Nucleus accumbens (tissue), 56 donors: ENCODE measurements around the gene ADARB2.

ENCODE experiments used
- DNase-seq, 56 donors: peaks; one replicate each; lab custom pipeline; 2025; lab: John Stamatoyannopoulos, UW

ADARB2 gene

DNA sequence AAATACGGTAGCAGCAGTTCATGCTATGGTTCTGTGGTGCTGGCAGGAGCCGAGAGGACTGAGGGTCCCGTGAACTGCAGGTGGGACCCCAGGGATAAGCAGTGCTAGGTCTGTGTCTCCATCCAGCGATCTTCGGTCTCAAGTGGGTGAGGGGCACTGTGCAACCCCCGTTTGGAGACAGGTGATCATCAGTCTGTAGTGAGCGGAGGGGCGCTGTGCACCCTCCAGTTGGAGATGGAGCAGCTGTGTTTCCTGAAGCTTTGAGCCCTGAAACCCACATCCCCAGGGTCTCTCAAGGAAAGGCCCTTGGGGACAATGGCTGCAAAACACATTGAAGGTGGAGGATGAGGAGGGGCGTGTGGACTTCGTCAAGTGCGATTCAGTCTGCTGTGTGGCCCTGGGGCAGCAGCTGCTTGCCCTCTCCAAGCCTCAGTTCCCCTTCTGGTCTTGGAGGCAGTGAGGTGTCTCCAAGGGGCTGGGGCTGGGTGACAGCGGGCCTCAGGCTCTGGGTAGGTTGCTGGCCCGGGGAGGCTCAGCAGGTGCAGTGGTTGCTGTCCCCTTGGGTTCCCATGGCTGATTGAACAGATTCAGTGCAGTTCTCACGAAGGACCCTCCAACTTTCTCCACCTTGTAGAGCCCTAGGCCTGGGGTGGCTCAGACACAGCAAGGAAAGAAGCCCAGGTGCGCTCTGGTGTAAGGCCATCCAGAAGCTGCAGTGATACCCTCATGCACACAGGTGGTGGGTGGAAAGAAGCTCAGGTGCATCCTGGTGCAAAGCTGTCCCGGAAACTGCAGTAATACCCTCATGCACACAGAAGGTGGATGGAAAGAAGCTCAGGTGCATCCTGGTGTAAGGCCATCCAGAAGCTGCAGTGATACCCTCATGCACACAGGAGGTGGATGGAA, 160.6 kb downstream of the ADARB2 start:
- no peak for DNase-seq

DNA sequence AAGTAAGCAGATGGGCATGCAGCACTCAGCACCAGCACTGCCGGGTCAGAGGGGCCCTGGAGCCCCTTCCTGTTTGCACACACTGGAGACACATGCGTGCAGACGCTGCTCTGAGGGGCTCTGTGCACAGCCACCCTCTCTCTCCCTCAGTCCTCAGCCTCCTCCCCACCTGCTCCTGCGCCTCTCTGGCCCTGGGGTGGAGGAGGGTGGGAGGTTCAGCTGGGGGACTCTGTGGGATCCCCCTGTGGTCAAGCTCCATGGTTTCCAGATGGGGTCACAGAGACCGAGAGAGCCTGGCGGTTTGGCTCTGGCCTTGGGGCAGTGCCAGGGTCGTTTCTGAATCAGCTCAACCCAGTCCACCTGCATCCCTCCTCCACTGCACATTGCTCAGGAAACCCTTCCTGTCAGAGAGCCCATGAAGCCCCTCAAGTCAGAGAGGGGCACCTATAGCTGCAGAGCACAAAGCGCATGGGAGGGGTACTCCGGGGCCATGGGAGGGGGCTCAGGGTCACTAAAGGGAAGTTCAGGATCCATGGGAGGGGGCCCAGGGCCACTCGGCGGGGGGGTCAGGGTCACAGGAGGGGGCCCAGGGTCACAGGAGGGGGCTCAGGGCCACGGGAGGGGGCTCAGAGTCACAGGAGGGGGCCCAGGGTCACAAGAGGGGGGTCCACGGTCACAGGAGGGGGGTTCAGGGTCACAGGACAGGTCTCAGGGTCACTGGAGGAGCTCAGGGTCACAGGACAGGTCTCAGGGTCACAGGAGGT, 161.7 kb downstream of the ADARB2 start:
- no peak for DNase-seq

DNA sequence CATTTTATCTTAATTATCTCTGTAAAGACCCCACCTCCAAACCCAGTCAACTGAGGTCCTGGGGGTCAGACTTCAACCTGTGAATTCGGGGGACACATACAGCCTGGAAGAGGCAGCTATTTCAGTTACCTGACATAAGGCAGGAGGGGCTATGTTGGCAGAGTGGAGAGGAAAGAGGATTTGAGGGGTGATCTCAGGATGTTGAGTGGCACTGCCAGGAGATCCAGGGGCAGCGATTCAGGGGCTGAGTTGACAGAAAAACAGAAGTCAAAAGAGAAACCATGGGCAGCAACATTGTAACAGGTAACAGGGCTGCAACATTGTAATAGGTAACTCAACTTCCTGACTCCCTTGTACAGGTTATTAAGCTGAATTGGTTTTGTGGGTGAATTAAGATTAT, 162.6 kb downstream of the ADARB2 start:
- DNase-seq, result no peak

DNA sequence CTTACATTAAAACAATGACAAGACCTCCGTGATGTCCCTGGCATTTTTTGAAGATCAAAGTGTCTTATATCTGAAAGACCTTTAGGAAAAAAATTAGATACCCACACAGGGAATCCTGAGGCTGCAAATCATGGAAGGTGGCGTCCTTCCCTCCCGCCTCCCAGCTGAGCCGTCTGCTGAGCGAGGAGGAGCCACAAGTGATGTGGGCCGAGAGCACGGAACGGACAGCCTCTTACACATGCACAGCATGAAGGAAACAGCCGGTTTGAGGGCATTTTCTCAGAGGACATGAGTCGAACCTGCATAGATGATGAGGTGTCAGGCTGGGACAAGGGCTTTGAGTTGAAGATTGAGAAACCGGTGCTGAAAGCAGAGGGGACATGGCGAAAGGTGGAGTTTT, 163.3 kb downstream of the ADARB2 start:
- no peak for DNase-seq

DNA sequence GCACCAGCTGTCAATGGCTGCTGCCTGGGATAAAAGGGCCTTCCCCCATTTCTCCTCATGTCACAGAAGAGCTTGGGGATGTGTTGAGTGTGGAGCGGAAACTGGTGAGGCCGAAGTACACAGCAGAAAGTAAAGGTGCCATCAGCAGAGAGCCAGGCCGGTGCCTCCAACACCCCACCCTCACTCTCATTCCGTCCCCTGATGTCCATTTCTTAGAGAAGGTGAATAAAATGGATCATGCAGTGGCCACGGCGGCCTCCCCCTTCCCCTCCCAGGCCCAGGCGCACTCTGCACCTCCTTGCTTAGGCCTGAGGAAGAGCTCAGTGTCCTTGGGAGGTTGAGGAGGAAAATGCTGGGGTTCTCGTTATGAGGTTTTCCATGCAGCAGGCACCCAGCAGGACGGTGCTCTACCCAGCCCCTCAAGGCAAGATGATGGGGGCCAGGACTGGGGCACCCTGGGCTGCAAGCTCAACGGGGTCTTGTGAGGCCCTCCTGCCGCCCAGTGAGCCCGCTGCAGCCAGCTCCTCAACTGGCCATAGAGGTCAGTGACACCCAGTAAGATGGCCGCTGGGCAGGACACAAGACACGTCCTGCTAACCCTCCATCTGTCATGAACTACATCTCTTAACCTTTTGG, 163.9 kb downstream of the ADARB2 start:
- no peak for DNase-seq

DNA sequence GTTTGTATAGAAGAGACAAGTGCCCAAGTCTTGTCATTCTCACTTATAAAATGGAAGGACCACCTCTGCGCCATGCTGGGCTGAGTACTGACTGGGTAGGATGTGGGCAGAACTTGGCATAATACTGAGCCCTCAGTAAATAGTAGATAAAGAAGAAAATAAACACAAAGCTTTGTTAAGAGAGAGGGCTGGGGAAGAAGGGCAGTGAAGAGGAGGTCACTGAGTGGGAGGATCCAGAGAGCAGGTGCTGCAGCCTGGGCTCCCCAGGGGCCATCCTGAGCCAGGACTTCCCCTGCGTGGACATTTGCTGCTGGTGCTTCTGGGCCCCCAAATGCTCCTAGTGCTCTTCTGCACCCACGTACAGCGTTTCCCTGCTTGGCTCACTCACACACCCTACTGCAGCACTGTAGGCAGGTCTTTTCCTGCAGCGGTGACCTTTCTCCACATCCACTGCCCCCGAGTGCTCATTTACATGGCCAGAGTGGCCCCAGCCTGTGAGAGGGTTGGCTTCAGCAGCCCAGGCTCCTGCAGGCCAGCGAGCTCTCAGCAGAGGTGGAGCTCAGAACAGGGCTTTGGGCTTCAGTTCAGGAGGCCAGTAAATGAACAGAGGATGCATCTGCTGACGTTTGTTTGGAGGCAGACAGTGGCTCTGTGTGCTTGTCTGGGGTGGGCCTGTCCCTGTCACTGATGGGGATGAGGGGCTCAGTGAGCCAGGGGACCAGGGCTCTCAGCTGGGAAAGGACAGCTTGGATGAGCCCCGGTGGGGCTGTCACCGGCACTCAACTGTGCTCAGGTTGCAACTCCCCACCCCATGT, 164.6 kb downstream of the ADARB2 start:
- no peak for DNase-seq

DNA sequence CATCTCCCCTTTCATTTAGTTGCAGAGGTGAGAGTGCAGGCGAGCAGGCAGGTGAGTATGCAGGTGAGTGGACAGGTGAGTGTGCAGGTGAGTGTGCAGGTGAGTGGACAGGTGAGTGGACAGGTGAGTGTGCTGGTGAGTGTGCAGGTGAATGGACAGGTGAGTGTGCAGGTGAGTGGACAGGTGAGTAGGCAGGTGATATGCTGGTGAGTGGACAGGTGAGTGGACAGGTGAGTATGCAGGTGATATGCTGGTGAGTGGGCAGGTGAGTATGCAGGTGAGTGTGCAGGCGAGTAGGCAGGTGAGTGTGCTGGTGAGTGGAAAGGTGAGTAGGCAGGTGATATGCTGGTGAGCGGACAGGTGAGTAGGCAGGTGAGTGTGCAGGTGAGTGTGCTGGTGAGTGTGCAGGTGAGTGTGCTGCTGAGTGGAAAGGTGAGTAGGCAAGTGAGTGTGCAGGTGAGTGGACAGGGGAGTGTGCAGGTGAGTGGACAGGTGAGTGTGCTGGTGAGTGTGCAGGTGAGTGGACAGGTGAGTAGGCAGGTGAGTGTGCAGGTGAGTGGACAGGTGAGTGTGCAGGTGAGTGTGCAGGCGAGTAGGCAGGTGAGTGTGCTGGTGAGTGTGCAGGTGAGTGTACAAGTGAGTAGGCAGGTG, 165.6 kb downstream of the ADARB2 start:
- no peak for DNase-seq

DNA sequence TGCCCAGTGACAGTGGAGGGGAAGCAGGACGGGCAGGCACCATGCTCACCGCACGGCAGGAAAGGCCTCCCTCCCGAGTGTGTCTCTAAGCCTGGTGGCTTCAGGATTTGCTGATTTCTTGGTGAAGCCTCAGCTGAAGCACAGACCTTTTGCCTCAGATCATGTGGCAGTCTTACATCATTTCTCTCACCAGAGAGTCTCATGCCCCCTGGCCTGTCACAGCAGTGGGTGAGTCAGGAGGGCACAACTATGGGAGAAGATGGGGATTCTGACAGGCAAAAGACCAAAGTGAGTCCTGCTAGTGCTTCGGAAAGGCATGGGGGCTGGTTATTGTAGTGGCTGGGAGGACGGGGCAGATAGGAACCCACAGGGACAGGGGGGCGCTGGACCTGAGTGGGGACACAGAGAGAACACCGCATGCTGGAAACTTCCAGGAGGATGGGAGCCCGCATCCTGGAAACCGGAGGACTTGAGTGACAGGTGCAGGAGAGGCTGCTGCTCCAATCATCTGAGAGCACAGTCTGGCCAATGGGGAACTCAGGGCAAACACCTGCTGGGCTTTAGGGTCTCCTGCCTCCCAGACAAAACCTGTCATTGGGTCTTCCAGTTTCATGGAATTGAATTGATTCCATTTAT, 166.8 kb downstream of the ADARB2 start:
- no peak for DNase-seq

DNA sequence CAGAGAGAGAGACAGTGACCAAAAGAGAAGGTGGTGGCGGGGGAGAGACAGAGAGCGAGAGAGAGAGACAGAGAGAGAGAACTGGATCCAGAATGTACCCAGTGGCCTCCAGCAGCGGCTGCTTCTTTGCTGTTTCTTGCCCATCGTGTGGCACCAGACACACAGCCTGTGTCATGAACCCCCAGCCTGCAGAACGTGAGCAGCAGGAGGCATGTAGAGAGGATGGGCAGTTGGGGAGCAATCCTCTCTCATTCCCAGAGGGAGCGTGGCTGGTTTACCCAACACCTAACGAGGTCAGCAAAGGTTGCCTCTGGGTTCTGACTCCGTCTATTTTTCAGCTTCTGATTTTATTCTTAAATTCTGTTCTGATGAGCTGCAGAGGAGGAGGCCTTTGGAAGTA, 168.1 kb downstream of the ADARB2 start:
- no peak for DNase-seq

DNA sequence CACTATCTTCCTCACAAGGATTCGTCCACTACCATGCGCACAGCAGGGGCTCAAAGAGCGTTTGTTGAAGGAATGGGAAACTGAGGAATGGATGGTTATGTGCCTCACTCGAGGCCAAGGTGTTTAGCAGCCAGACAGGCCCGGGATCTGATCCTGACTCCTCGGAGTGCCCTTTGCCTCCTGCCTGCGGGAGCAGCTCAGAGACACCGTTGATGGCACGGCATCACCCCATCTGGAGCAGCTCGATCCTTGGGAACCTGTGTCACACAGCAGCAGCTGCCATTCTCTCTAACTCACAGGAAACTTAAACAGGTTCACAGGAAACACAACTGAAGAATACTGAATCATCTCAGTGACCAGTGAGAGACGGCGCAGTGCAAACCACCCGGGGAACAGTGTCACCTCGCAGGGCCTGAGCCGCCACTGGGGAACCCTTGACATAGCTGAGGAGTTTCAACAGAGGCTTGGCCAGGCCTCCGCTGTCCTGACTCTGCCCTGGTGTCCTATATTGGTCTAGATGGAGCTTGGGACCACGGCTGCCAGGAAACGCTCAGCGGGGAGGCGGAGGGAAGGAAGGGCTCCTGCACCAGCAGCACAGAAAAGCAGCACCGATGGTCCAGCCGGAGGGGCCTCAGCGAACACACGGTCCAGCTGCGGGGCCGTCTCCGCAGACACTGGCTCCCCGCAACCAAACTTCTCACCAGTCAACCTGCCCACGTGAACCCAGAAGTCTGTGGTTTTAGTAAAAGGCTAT, 169.4 kb downstream of the ADARB2 start:
- no peak for DNase-seq

DNA sequence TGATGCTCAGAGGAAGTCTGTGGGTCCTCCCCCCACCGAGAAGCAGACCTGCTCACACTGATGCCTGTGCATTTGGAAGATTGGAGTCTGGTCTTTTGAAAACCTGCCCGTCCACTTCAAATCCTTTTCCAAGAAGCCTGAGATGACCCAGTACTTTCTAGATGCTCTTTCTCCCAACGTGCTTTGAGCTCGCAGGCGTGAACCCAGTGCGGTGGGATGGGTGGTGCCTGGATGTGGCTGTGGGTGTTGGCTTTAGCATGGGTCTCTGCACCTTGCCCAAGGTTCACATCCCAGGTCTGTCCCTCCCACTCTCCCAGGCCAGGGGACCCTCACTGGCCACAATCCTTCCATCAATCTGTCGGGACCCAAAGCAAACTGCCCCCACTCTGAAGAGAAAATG, 170.2 kb downstream of the ADARB2 start:
- DNase-seq, result no peak

DNA sequence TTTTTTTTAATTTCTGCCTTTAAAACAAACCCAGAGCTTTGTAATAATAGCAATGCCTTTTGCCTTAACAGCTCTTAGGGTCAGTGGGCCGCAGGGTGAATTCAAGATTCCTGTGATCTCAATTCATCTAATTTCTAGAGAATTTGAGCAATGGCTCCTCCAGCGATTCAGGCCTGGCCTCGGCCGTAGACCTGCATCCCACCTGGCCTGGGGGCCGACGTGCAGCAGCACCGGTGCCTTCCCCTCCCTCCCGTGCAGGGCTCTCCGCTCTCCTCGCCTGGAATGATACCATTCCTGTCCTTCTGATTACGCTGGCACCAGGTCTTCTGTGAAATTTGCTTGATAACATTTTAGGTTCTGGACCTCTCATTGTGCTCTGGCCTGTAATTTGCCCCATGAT, 172.5 kb downstream of the ADARB2 start:
- no peak for DNase-seq

DNA sequence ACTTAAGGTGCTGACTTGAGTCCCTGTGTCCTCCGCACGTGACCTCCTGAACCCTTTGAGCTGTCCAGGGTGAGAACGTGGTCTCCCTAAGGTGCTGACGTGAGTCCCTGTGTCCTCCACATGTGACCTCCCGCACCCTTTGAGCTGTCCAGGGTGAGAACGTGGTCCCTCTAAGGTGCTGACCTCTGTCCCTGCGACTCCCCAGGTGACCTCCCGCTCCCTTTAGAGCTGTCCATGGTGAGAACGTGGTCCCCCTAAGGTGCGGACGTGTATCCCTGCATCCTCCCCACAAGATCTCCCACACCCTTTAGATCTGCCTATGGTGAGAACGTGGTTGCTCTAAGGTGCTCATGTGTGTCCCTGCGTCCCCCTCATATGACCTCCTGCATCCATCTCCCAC, 174.3 kb downstream of the ADARB2 start:
- no peak for DNase-seq

DNA sequence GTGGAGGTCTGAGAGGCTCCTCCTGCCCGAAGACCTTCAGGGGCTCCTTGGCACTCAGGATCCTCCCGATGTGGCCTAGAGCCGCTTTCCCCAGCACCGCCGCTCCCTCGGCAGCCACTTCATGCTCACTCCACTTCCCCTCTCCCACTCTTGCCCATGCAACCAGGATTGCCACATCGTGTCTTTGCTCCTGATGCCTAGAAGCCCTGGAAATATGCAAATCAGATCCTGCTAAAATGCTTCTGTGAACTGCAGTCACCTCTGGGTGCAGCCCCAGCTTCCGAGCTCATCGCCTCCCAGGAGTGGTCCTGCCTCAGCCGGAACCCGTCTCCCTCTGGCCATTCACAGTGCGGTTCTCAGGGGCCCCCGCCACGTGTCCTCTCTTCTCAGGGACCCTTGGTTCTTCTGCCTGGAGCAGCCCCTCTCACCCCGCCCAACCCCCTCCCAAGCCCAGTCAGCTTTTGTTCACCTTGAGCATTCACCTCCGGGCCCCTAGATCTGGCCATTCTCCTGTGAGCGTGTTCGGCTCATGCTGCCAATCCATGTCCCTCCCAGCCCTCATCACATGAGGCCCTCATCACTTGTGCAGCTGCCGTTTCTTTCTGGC, 175.5 kb downstream of the ADARB2 start:
- DNase-seq, result no peak

DNA sequence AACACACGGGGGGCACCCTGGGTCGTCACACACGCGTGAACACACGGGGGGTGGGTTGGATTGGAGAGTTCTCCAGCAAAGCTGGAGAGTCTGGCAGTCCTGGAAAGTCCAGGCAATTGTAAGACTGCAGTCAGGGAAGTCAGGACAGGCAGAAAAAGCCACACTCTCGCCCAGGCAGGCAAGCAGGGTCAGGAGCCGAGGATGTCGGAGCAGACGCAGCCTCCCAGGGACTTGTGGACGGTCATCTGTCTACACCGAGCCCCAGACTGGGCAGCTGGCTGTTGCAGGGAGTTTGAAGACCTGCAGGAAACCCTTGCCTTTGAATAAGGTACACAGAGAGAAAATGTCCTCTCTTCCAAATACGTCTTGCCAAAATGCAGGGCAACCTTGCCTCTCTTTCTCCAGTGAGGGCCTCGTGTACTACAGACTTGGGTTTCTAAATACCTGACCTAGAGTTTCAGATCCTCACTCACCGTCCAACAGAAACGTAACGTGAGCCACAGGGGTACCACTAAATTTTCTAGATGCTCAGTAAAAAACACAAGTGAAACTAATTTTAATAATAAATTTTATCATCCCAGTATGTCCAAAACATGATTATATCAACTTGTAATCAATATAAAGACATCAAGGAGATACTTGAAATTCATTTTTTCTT, 176.7 kb downstream of the ADARB2 start:
- no peak for DNase-seq

DNA sequence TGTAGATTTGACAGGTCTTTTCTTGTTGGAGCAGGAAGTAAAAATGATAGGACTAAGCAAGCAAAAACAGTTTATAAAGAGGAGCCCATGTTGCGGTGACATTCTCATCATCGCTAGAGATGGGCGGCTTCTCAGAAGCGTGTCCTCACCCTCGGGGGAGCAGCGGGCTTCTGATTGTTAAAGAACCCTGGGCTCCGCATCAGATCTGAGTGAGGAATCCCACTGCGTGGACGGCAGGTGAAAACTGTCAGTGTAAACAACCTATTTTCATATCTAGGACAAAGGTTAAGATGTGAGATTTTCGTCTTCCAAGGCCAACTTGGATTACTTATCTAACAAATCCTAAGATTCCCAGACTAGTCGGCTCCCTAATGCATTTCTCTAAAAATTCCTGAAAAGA, 177.6 kb downstream of the ADARB2 start:
- no peak for DNase-seq

DNA sequence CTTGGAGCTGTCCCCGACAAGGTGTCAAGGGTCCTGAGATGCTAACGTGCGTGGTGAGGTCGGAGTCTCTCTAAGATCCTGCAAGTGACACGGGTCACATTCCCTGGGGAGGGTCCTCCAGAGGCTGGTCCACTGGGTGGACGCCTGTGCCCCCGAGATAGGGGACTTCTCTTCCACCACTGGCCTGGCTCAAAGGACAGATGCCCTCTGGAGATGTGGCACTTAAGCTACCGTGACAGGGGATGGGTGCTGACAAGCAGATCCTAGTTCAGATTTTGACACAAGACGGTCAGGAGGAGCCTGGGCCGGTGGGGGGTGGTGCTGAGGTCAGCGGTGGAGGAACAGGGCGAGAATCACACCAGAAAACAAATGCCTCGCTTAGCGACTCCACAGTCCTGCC, 178.0 kb downstream of the ADARB2 start:
- no peak for DNase-seq

DNA sequence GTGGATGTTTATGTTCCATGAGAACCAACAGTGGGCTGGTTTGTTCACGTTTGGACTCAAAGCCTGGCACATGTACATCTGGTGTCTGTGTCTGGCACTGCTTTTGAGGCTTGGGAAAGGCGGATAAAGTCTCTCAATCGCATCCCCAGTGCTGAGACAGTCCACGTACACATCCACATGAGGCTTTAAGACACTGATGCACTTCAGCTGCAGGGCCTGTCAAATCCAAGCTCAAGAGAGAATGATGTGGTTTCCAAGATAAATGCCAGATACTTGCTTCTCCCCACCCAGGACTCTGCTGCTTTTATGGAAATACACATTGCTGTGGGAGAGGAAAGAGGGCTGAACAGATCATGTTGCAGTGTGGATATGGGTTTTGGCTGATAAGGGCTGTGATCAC, 178.4 kb downstream of the ADARB2 start:
- no peak for DNase-seq
